Activated CD8-positive, alpha-beta T cell treated with anti-CD3 and anti-CD28 coated beads, Interleukin-2, amount 10 ng/mL, durations not matched to agents 7 days and 5 days (primary cell): Measurements from ENCODE around the gene BAG2. TPM values are rescaled to one million over a fixed set of nuclear protein-coding genes. Genes with fewer than 3 reads are reported as not detected.

Experiments used
- ATAC-seq: fragments of 150-1000 bp; cut with Tn5 transposase; one replicate; pipeline ENCODE4 v1.10.0; 2021; ENCODE audit warnings: moderate library complexity
- CTCF ChIA-PET: fragments of 350-600 bp; sonication (Branson Sonifier 250); formaldehyde crosslinking; loops from one replicate; lab custom pipeline; 2021; ENCODE audit warnings: antibody characterized with exemption; lab: Charles Lee
- POLR2A ChIA-PET: fragments of 350-600 bp; sonication (Branson Sonifier 250); formaldehyde crosslinking; loops from one replicate; lab custom pipeline; 2021; ENCODE audit warnings: antibody characterized with exemption; lab: Charles Lee
- DNase-seq: peaks from one replicate; pipeline ENCODE4 v3.0.0-alpha.2; 2020
- H3K27ac Mint-ChIP-seq: one replicate; pipeline ENCODE4 v1.8.0; 2021; ENCODE audit warnings: mild to moderate bottlenecking, mixed read lengths
- H3K27me3 Mint-ChIP-seq: one replicate; pipeline ENCODE4 v1.8.0; 2021; ENCODE audit warnings: low read depth, mixed read lengths
- H3K36me3 Mint-ChIP-seq: one replicate; pipeline ENCODE4 v1.8.0; 2021; ENCODE audit warnings: low read depth, mixed read lengths
- H3K4me1 Mint-ChIP-seq: one replicate; pipeline ENCODE4 v1.8.0; 2021; ENCODE audit warnings: low read depth, mixed read lengths
- H3K4me3 Mint-ChIP-seq: one replicate; pipeline ENCODE4 v1.8.0; 2021; ENCODE audit warnings: mild to moderate bottlenecking, mixed read lengths
- H3K9me3 Mint-ChIP-seq: one replicate; pipeline ENCODE4 v1.8.0; 2022; ENCODE audit warnings: mixed read lengths; ENCODE audit not compliant: insufficient read depth
- total RNA-seq, 2 experiments: library from RNA; stranded (reverse); gene quantifications; one replicate each; pipeline ENCODE4 v1.2.3, GENCODE V29; 2021

BAG2 gene
- total RNA-seq, 2 experiments from 2014 or later, result 8.1 to 9.4 TPM

- H3K27ac Mint-ChIP-seq, result no peak overlapping the region
- peaks cover 35% of the 10 kb centered on the region for H3K36me3 Mint-ChIP-seq
- no peak for ATAC-seq
- ChIA-PET POLR2A (no interaction called here), CTCF (no interaction called here)
- DNase-seq, result no peak
- no peaks in the 10 kb centered on the region for H3K27me3 Mint-ChIP-seq
- H3K4me1 Mint-ChIP-seq, result peaks cover 20% of the 10 kb centered on the region
- H3K9me3 Mint-ChIP-seq, result no peaks in the 10 kb centered on the region
- H3K4me3 Mint-ChIP-seq, result no peak overlapping the region
Measured at GRCh38 chr6:57177545-57178265, 5.6 kb downstream of the BAG2 start.

- H3K27me3 Mint-ChIP-seq, result no peaks in the 10 kb centered on the region
- H3K36me3 Mint-ChIP-seq, result peaks cover 54% of the 10 kb centered on the region
- DNase-seq (no peak), ATAC-seq (no peak)
- POLR2A ChIA-PET, result no interaction called here
- no peak overlapping the region for H3K4me3 Mint-ChIP-seq
- CTCF ChIA-PET, result no interaction called here
- no peak overlapping the region for H3K27ac Mint-ChIP-seq
- H3K9me3 Mint-ChIP-seq, result no peaks in the 10 kb centered on the region
- H3K4me1 Mint-ChIP-seq, result peaks cover 2% of the 10 kb centered on the region
Measured at GRCh38 chr6:57180596-57180995, 8.5 kb downstream of the BAG2 start.

- ATAC-seq (no peak), DNase-seq (no peak)
- ChIA-PET POLR2A (interaction anchor here (1.9 kb wide), 1 partner anchor 10 kb away, joined by 7 read pairs; the partner anchor contains the start of gene BAG2), CTCF (no interaction called here)
- Mint-ChIP-seq H3K9me3 (no peaks in the 10 kb centered on the region), H3K27ac (no peak overlapping the region), H3K4me3 (no peak overlapping the region), H3K27me3 (no peaks in the 10 kb centered on the region), H3K4me1 (peaks cover 2% of the 10 kb centered on the region), H3K36me3 (peaks cover 51% of the 10 kb centered on the region)
Measured at GRCh38 chr6:57182017-57182432, 9.9 kb downstream of the BAG2 start.

- DNase-seq (no peak), ATAC-seq (no peak)
- Mint-ChIP-seq H3K27me3 (no peaks in the 10 kb centered on the region), H3K4me1 (peaks cover 2% of the 10 kb centered on the region), H3K36me3 (peaks cover 44% of the 10 kb centered on the region), H3K27ac (no peak overlapping the region), H3K9me3 (no peaks in the 10 kb centered on the region), H3K4me3 (no peak overlapping the region)
- POLR2A ChIA-PET, result interaction anchor here (1.9 kb wide), 1 partner anchor 11 kb away, joined by 7 read pairs; the partner anchor contains the start of gene BAG2
- CTCF ChIA-PET, result no interaction called here
Measured at GRCh38 chr6:57183336-57183735, 11.2 kb downstream of the BAG2 start.

GRCh38 chr6:57190140-57190539 is 18.0 kb downstream of the BAG2 start:
- no peaks in the 10 kb centered on the region for H3K27me3 Mint-ChIP-seq
- H3K4me3 Mint-ChIP-seq, result no peak overlapping the region
- peaks cover 24% of the 10 kb centered on the region for H3K36me3 Mint-ChIP-seq
- DNase-seq, result no peak
- ChIA-PET POLR2A (no interaction called here), CTCF (interaction anchor here (1.7 to 1.9 kb wide), 2 partner anchors 8 to 127 kb away, joined by 4 to 12 read pairs; partner anchors contain the start of gene PRIM2)
- H3K9me3 Mint-ChIP-seq, result no peaks in the 10 kb centered on the region
- no peak for ATAC-seq
- H3K27ac Mint-ChIP-seq, result no peak overlapping the region
- H3K4me1 Mint-ChIP-seq, result no peaks in the 10 kb centered on the region

- ATAC-seq, result no peak
- peaks cover 14% of the 10 kb centered on the region for H3K36me3 Mint-ChIP-seq
- CTCF ChIA-PET, result no interaction called here
- H3K9me3 Mint-ChIP-seq, result no peaks in the 10 kb centered on the region
- no peak for DNase-seq
- POLR2A ChIA-PET, result no interaction called here
- no peaks in the 10 kb centered on the region for H3K4me1 Mint-ChIP-seq
- H3K27me3 Mint-ChIP-seq, result no peaks in the 10 kb centered on the region
- H3K4me3 Mint-ChIP-seq, result no peak overlapping the region
- H3K27ac Mint-ChIP-seq, result no peak overlapping the region
Measured at GRCh38 chr6:57193177-57193576, 21.1 kb downstream of the BAG2 start.

- POLR2A ChIA-PET, result no interaction called here
- peaks cover 11% of the 10 kb centered on the region for H3K36me3 Mint-ChIP-seq
- H3K27ac Mint-ChIP-seq, result no peak overlapping the region
- no peaks in the 10 kb centered on the region for H3K27me3 Mint-ChIP-seq
- H3K9me3 Mint-ChIP-seq, result no peaks in the 10 kb centered on the region
- CTCF ChIA-PET, result interaction anchor here (1.2 kb wide), 1 partner anchor 10 kb away, joined by 5 read pairs; no protein-coding TSS in a partner anchor
- ATAC-seq (no peak), DNase-seq (no peak)
- no peaks in the 10 kb centered on the region for H3K4me1 Mint-ChIP-seq
- no peak overlapping the region for H3K4me3 Mint-ChIP-seq
Measured at GRCh38 chr6:57195457-57195856, 23.3 kb downstream of the BAG2 start.

- ChIA-PET CTCF (interaction anchor here (1.3 kb wide), 1 partner anchor 9 kb away, joined by 4 read pairs; no protein-coding TSS in a partner anchor), POLR2A (no interaction called here)
- DNase-seq (no peak), ATAC-seq (no peak)
- Mint-ChIP-seq H3K9me3 (no peaks in the 10 kb centered on the region), H3K27ac (no peak overlapping the region), H3K4me1 (no peaks in the 10 kb centered on the region), H3K27me3 (no peaks in the 10 kb centered on the region), H3K4me3 (no peak overlapping the region), H3K36me3 (peaks cover 2% of the 10 kb centered on the region)
Measured at GRCh38 chr6:57198926-57199636, 27.0 kb downstream of the BAG2 start.

- H3K4me1 Mint-ChIP-seq, result no peaks in the 10 kb centered on the region
- no peak for DNase-seq
- ChIA-PET POLR2A (no interaction called here), CTCF (no interaction called here)
- no peaks in the 10 kb centered on the region for H3K27me3 Mint-ChIP-seq
- no peaks in the 10 kb centered on the region for H3K9me3 Mint-ChIP-seq
- ATAC-seq, result no peak
- H3K36me3 Mint-ChIP-seq, result peaks cover 2% of the 10 kb centered on the region
- H3K4me3 Mint-ChIP-seq, result no peak overlapping the region
- H3K27ac Mint-ChIP-seq, result no peak overlapping the region
Measured at GRCh38 chr6:57201718-57202117, 29.6 kb downstream of the BAG2 start.

GRCh38 chr6:57205550-57206328 is 33.6 kb downstream of the BAG2 start:
- H3K27me3 Mint-ChIP-seq, result no peaks in the 10 kb centered on the region
- peaks cover 2% of the 10 kb centered on the region for H3K36me3 Mint-ChIP-seq
- no peak for ATAC-seq
- no peak for DNase-seq
- no peaks in the 10 kb centered on the region for H3K4me1 Mint-ChIP-seq
- CTCF ChIA-PET, result interaction anchor here (1.5 kb wide), 1 partner anchor 11 kb away, joined by 5 read pairs; no protein-coding TSS in a partner anchor
- no peak overlapping the region for H3K4me3 Mint-ChIP-seq
- POLR2A ChIA-PET, result no interaction called here
- no peak overlapping the region for H3K27ac Mint-ChIP-seq
- H3K9me3 Mint-ChIP-seq, result no peaks in the 10 kb centered on the region

- ATAC-seq, result no peak
- ChIA-PET CTCF (interaction anchor here (0.8 kb wide), 1 partner anchor 14 kb away, joined by 3 read pairs; no protein-coding TSS in a partner anchor), POLR2A (no interaction called here)
- DNase-seq, result no peak
- Mint-ChIP-seq H3K4me3 (no peak overlapping the region), H3K9me3 (no peaks in the 10 kb centered on the region), H3K36me3 (peaks cover 2% of the 10 kb centered on the region), H3K4me1 (no peaks in the 10 kb centered on the region), H3K27ac (no peak overlapping the region), H3K27me3 (no peaks in the 10 kb centered on the region)
Measured at GRCh38 chr6:57207141-57207540, 35.0 kb downstream of the BAG2 start.
